ENCODE data around the gene MEPE.

- TF ChIP-seq CTCF (conservative IDR thresholded peaks at IDR 0.05; ENCODE audit: low read length), result peak; percentile 20; the same call in 1 of the 2 replicates
- TF ChIP-seq EZH2phosphoT487 (IDR thresholded peaks at IDR 0.05; ENCODE audit: borderline replicate concordance, low read depth, low read length), result no peak
These were observed 6.8 kb downstream of the MEPE start for GRCh38 chr4:87839592-87839946.
